HCT116 (cell line): ENCODE measurements around the gene PRSS53. TPM values are rescaled to one million over a fixed set of nuclear protein-coding genes. Genes with fewer than 3 reads are reported as not detected.
A peak's percentile ranks its signal among the peaks of the same experiment; 100 is the strongest.

ENCODE experiments used
- ATAC-seq: fragments of 200-7000 bp; cut with Tn5 transposase; 2 replicates; pipeline ENCODE4 v1.9.1; 2020; ENCODE audit warnings: mild to moderate bottlenecking, moderate library complexity
- BruUV-seq: library from RNA; stranded (reverse); fragments of 400-500 nt; replicated peaks from 2 replicates; lab custom pipeline; 2021; lab: Mats Ljungman, UMichigan
- CTCF ChIA-PET: fragments of 300-600 bp; sonication (Branson Sonifier 250); formaldehyde crosslinking; loops from one replicate; lab custom pipeline; 2021; ENCODE audit warnings: antibody characterized with exemption; lab: Charles Lee
- POLR2A ChIA-PET: fragments of 300-600, 350-600 bp; sonication (Branson Sonifier 250); formaldehyde crosslinking; loops from one replicate; lab custom pipeline; 2021; ENCODE audit warnings: antibody characterized with exemption; lab: Charles Lee
- RAD21 ChIA-PET, 2 experiments: fragments of 300-600 bp; sonication (Branson Sonifier 250); formaldehyde crosslinking; loops; one replicate each; lab custom pipeline; 2023; ENCODE audit warnings: low total read pairs in 2 of 2; ENCODE audit not compliant: uncharacterized antibody in 2 of 2, unreplicated experiment in 2 of 2, low non-redundant PET in 1 of 2; lab: Charles Lee
- DNase-seq: peaks from one replicate; pipeline ENCODE4 v3.0.0-alpha.2; 2010; ENCODE audit warnings: low read depth, low spot score
- H2AFZ ChIP-seq: fragments of 200-600 bp; shearing (Covaris generic), sonication (generic); 2 replicates; pipeline ENCODE4 v1.6.1; 2017; ENCODE audit warnings: low read depth, mixed run types, mixed read lengths, antibody characterized with exemption, low read length; ENCODE audit not compliant: poor library complexity, severe bottlenecking
- H3K27ac ChIP-seq: 2 replicates; pipeline ENCODE4 v1.5.1; 2012; ENCODE audit warnings: low read depth, low read length
- H3K27me3 ChIP-seq: fragments of 200-600 bp; sonication (generic); 2 replicates; pipeline ENCODE4 v1.6.1; 2016; ENCODE audit warnings: mixed run types, low read length, mixed read lengths; ENCODE audit not compliant: insufficient read depth
- H3K36me3 ChIP-seq, 2 experiments: fragments of 200-500 bp in 1 of 2; fragments of 200-600 bp in 1 of 2; sonication (Bioruptor generic) in 1 of 2; sonication (generic) in 1 of 2; 2 replicates each; pipeline versions ENCODE4 v1.5.1 to v1.6.1; 2014 to 2016; ENCODE audit warnings: low read length in 2 of 2, inconsistent platforms in 1 of 2, mixed read lengths in 1 of 2, mixed run types in 1 of 2; ENCODE audit not compliant: insufficient read depth in 2 of 2, control insufficient read depth in 1 of 2
- H3K4me1 ChIP-seq, 2 experiments: fragments of 200-600 bp in 1 of 2; sonication (generic) in 1 of 2; 2 replicates each; pipeline versions ENCODE4 v1.5.1 to v1.6.1; 2012 to 2017; ENCODE audit warnings: low read length in 2 of 2, inconsistent platforms in 1 of 2, mild to moderate bottlenecking in 1 of 2, mixed read lengths in 1 of 2, mixed run types in 1 of 2, moderate library complexity in 1 of 2; ENCODE audit not compliant: insufficient read depth in 2 of 2, control insufficient read depth in 1 of 2
- H3K4me2 ChIP-seq: fragments of 200-600 bp; sonication (generic); 2 replicates; pipeline ENCODE4 v1.6.1; 2017; ENCODE audit warnings: mixed run types, low read length, mixed read lengths
- H3K4me3 ChIP-seq, 2 experiments: fragments of 200-600 bp in 1 of 2; sonication (generic) in 1 of 2; replicated peaks in 1 of 2; 2 replicates each; pipeline ENCODE4 v1.5.1; 2011 to 2016; ENCODE audit warnings: low read length in 2 of 2, control low read depth in 1 of 2, low read depth in 1 of 2, mild to moderate bottlenecking in 1 of 2, mixed read lengths in 1 of 2, mixed run types in 1 of 2
- H3K79me2 ChIP-seq: fragments of 200-600 bp; sonication (generic); 2 replicates; pipeline ENCODE4 v1.6.1; 2017; ENCODE audit warnings: mild to moderate bottlenecking, mixed run types, low read length, moderate library complexity, mixed read lengths; ENCODE audit not compliant: insufficient read depth
- H3K9ac ChIP-seq: fragments of 200-600 bp; sonication (generic); 2 replicates; pipeline ENCODE4 v1.6.1; 2016; ENCODE audit warnings: low read length, mixed read lengths
- H3K9me2 ChIP-seq: fragments of 200-600 bp; sonication (generic), shearing (Covaris generic); 2 replicates; pipeline ENCODE4 v1.6.1; 2017; ENCODE audit warnings: mixed run types, mild to moderate bottlenecking, moderate library complexity; ENCODE audit not compliant: insufficient read depth
- H3K9me3 ChIP-seq, 2 experiments: fragments of 200-500 bp in 1 of 2; fragments of 200-600 bp in 1 of 2; sonication (Bioruptor generic) in 1 of 2; sonication (generic) in 1 of 2; 2 replicates each; pipeline ENCODE4 v1.6.1; 2014 to 2017; ENCODE audit warnings: low read length in 2 of 2, mixed read lengths in 2 of 2, inconsistent platforms in 1 of 2, low read depth in 1 of 2, mild to moderate bottlenecking in 1 of 2, mixed run types in 1 of 2, moderate library complexity in 1 of 2; ENCODE audit not compliant: control insufficient read depth in 1 of 2, insufficient read depth in 1 of 2
- H4K20me1 ChIP-seq: fragments of 200-600 bp; sonication (generic), shearing (Covaris generic); 2 replicates; pipeline ENCODE4 v1.6.1; 2017; ENCODE audit warnings: mixed run types, mild to moderate bottlenecking, moderate library complexity; ENCODE audit not compliant: insufficient read depth
- CEBPB ChIP-seq: IDR thresholded peaks from 2 replicates; pipeline ENCODE4 v1.6.1; 2012; ENCODE audit warnings: low read depth
- EGR1 ChIP-seq: IDR thresholded peaks from 2 replicates; pipeline ENCODE4 v1.6.1; 2012; ENCODE audit warnings: low read depth
- ELF1 ChIP-seq: IDR thresholded peaks from 2 replicates; pipeline ENCODE4 v1.6.1; 2012; ENCODE audit warnings: low read depth, borderline replicate concordance
- EZH2 ChIP-seq: fragments of 200-600 bp; sonication (generic); IDR thresholded peaks from 2 replicates; pipeline ENCODE4 v1.6.1; 2017; ENCODE audit warnings: antibody characterized with exemption, mixed run types
- EZH2phosphoT487 ChIP-seq: fragments of 200-600 bp; IDR thresholded peaks from 2 replicates; pipeline ENCODE4 v1.6.1; 2018; ENCODE audit warnings: antibody characterized with exemption, borderline replicate concordance
- FOSL1 ChIP-seq: IDR thresholded peaks from 2 replicates; pipeline ENCODE4 v1.6.1; 2012; ENCODE audit warnings: low read depth
- JUND ChIP-seq: IDR thresholded peaks from 2 replicates; pipeline ENCODE4 v1.6.1; 2012
- POLR2AphosphoS5 ChIP-seq: IDR thresholded peaks from 2 replicates; pipeline ENCODE4 v1.6.1; 2011; ENCODE audit warnings: mild to moderate bottlenecking, low read depth, low read length, moderate library complexity
- RAD21 ChIP-seq: IDR thresholded peaks from 2 replicates; pipeline ENCODE4 v1.6.1; 2012; ENCODE audit warnings: low read depth, mild to moderate bottlenecking
- SIN3A ChIP-seq: IDR thresholded peaks from 2 replicates; pipeline ENCODE4 v1.6.1; 2012; ENCODE audit warnings: low read depth
- SP1 ChIP-seq: IDR thresholded peaks from 2 replicates; pipeline ENCODE4 v1.6.1; 2012; ENCODE audit warnings: low read depth
- SRF ChIP-seq: IDR thresholded peaks from 2 replicates; pipeline ENCODE4 v1.6.1; 2012; ENCODE audit warnings: low read depth
- YY1 ChIP-seq: IDR thresholded peaks from 2 replicates; pipeline ENCODE4 v1.6.1; 2011; ENCODE audit warnings: low read length, low read depth, moderate library complexity, mild to moderate bottlenecking; ENCODE audit not compliant: insufficient replicate concordance; ENCODE audit errors: extremely low read depth
- ZFX ChIP-seq: fragments of 450-650 bp; IDR thresholded peaks from 2 replicates; pipeline ENCODE4 v1.6.1; 2017
- ZNF274 ChIP-seq: fragments of 200-500 bp; sonication (Bioruptor generic); IDR thresholded peaks from 2 replicates; pipeline ENCODE4 v1.6.1; 2014; ENCODE audit warnings: mild to moderate bottlenecking, low read depth, low read length, inconsistent platforms
- intact Hi-C: fragments of 100-400 bp; cut with micrococcal nuclease; formaldehyde crosslinking; loops from 2 replicates; pipeline ENCODE4 v1.10.0; 2022
- total RNA-seq: library from RNA; stranded (reverse); gene quantifications from one replicate; pipeline ENCODE4 v1.2.1, GENCODE V29; 2021; ENCODE audit not compliant: unreplicated experiment
- TF ChIP-seq, protein P1 (sequence below), 3 experiments: fragments of 200-600 bp in 1 of 3; sonication (generic) in 1 of 3; IDR thresholded peaks in 2 of 3; conservative IDR thresholded peaks in 1 of 3; 2 replicates each; pipeline ENCODE4 v1.5.1; 2012 to 2017; ENCODE audit warnings: low read depth in 2 of 3, low read length in 2 of 3, antibody characterized with exemption in 1 of 3, borderline replicate concordance in 1 of 3, control low read depth in 1 of 3, mild to moderate bottlenecking in 1 of 3, mixed read lengths in 1 of 3, mixed run types in 1 of 3, moderate library complexity in 1 of 3; ENCODE audit not compliant: insufficient read depth in 1 of 3
- TF ChIP-seq, protein P2 (sequence below): IDR thresholded peaks from 2 replicates; pipeline ENCODE4 v1.6.1; 2011; ENCODE audit warnings: mild to moderate bottlenecking, low read length, moderate library complexity; ENCODE audit not compliant: insufficient replicate concordance; ENCODE audit errors: extremely low read depth
- TF ChIP-seq, protein P3 (sequence below): IDR thresholded peaks from 2 replicates; pipeline ENCODE4 v1.6.1; 2012
- TF ChIP-seq, protein P4 (sequence below): IDR thresholded peaks from 2 replicates; pipeline ENCODE4 v1.6.1; 2012; ENCODE audit warnings: low read depth

Gene PRSS53
- total RNA-seq, 1 experiment from 2014 or later, result 11.6 TPM

- Histone ChIP-seq H3K9ac (peak within 1 kb of the TSS; percentile 91), H4K20me1 (no peaks in the 10 kb centered on the region), H3K4me3 (peak within 1 kb of the TSS; percentile 88 to 98), H3K4me2 (peak within 1 kb of the TSS; percentile 99), H3K36me3 (peaks cover 0 to 8% of the 10 kb centered on the region in 2 experiments; a peak in 3 of 4 replicates), H2AFZ (peak within 1 kb of the TSS; percentile 52), H3K4me1 (peaks cover 13 to 27% of the 10 kb centered on the region in 2 experiments), H3K9me3 (no peaks in the 10 kb centered on the region), H3K27ac (peak within 1 kb of the TSS; percentile 85), H3K79me2 (peaks cover 36% of the 10 kb centered on the region), H3K27me3 (no peaks in the 10 kb centered on the region), H3K9me2 (no peaks in the 10 kb centered on the region)
- ChIA-PET RAD21 (interaction anchor here in 1 of 2 experiments (1.2 to 1.4 kb wide), 2 partner anchors 23 to 109 kb away, joined by 3 to 5 read pairs; partner anchors contain the start of genes HSD3B7 and KAT8), CTCF (interaction anchor here (0.7 to 1.8 kb wide), 3 partner anchors 10 to 109 kb away, joined by 3 to 24 read pairs (median 7); partner anchors contain the start of genes HSD3B7 and KAT8), POLR2A (interaction anchor here (1.0 to 4.7 kb wide), 3 partner anchors 23 to 40 kb away, joined by 3 to 17 read pairs (median 8); partner anchors contain the start of gene KAT8)
- DNase-seq, result peak; percentile 97
- ATAC-seq, result peak; percentile 92
- intact Hi-C loops, result loop anchor here (1.0 to 10.0 kb wide), 4 partner anchors 21 to 140 kb away; partner anchors contain the start of gene SETD1A
- no TSS peak for BruUV-seq
- TF ChIP-seq FOSL1 (no peak), YY1 (peak; percentile 60), SRF (no peak), RAD21 (no peak), SIN3A (peak; percentile 59), EZH2 (no peak), SP1 (peak; percentile 64; the same call in 1 of the 2 replicates), CEBPB (no peak), ELF1 (no peak; the same call in 1 of the 2 replicates), EGR1 (no peak), EZH2phosphoT487 (no peak), JUND (no peak), POLR2AphosphoS5 (peak; percentile 75), ZFX (no peak), ZNF274 (no peak)
- TF ChIP-seq, protein P1, sequence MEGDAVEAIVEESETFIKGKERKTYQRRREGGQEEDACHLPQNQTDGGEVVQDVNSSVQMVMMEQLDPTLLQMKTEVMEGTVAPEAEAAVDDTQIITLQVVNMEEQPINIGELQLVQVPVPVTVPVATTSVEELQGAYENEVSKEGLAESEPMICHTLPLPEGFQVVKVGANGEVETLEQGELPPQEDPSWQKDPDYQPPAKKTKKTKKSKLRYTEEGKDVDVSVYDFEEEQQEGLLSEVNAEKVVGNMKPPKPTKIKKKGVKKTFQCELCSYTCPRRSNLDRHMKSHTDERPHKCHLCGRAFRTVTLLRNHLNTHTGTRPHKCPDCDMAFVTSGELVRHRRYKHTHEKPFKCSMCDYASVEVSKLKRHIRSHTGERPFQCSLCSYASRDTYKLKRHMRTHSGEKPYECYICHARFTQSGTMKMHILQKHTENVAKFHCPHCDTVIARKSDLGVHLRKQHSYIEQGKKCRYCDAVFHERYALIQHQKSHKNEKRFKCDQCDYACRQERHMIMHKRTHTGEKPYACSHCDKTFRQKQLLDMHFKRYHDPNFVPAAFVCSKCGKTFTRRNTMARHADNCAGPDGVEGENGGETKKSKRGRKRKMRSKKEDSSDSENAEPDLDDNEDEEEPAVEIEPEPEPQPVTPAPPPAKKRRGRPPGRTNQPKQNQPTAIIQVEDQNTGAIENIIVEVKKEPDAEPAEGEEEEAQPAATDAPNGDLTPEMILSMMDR (IDR thresholded peaks at IDR 0.05 in 2 of 3, conservative IDR thresholded peaks at IDR 0.05 in 1 of 3; ENCODE audit: borderline replicate concordance in 1 of 3, insufficient read depth in 1 of 3, low read depth in 2 of 3, low read length in 2 of 3), result no peak
- TF ChIP-seq, protein P2, sequence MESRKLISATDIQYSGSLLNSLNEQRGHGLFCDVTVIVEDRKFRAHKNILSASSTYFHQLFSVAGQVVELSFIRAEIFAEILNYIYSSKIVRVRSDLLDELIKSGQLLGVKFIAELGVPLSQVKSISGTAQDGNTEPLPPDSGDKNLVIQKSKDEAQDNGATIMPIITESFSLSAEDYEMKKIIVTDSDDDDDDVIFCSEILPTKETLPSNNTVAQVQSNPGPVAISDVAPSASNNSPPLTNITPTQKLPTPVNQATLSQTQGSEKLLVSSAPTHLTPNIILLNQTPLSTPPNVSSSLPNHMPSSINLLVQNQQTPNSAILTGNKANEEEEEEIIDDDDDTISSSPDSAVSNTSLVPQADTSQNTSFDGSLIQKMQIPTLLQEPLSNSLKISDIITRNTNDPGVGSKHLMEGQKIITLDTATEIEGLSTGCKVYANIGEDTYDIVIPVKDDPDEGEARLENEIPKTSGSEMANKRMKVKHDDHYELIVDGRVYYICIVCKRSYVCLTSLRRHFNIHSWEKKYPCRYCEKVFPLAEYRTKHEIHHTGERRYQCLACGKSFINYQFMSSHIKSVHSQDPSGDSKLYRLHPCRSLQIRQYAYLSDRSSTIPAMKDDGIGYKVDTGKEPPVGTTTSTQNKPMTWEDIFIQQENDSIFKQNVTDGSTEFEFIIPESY, result no peak
- TF ChIP-seq, protein P3, sequence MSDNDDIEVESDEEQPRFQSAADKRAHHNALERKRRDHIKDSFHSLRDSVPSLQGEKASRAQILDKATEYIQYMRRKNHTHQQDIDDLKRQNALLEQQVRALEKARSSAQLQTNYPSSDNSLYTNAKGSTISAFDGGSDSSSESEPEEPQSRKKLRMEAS, result peak; percentile 67
- TF ChIP-seq, protein P4, sequence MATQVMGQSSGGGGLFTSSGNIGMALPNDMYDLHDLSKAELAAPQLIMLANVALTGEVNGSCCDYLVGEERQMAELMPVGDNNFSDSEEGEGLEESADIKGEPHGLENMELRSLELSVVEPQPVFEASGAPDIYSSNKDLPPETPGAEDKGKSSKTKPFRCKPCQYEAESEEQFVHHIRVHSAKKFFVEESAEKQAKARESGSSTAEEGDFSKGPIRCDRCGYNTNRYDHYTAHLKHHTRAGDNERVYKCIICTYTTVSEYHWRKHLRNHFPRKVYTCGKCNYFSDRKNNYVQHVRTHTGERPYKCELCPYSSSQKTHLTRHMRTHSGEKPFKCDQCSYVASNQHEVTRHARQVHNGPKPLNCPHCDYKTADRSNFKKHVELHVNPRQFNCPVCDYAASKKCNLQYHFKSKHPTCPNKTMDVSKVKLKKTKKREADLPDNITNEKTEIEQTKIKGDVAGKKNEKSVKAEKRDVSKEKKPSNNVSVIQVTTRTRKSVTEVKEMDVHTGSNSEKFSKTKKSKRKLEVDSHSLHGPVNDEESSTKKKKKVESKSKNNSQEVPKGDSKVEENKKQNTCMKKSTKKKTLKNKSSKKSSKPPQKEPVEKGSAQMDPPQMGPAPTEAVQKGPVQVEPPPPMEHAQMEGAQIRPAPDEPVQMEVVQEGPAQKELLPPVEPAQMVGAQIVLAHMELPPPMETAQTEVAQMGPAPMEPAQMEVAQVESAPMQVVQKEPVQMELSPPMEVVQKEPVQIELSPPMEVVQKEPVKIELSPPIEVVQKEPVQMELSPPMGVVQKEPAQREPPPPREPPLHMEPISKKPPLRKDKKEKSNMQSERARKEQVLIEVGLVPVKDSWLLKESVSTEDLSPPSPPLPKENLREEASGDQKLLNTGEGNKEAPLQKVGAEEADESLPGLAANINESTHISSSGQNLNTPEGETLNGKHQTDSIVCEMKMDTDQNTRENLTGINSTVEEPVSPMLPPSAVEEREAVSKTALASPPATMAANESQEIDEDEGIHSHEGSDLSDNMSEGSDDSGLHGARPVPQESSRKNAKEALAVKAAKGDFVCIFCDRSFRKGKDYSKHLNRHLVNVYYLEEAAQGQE, result no peak
Observed at GRCh38 chr16:31094424-31095120, 5.8 kb upstream of the PRSS53 start, which contains the start of gene VKORC1. Gene VKORC1, minus strand, starts transcription at chr16:31094797. Its CDS starts 68 bp downstream, at chr16:31094729.
